ENCODE measurements around the gene FAM149B1.

DNA sequence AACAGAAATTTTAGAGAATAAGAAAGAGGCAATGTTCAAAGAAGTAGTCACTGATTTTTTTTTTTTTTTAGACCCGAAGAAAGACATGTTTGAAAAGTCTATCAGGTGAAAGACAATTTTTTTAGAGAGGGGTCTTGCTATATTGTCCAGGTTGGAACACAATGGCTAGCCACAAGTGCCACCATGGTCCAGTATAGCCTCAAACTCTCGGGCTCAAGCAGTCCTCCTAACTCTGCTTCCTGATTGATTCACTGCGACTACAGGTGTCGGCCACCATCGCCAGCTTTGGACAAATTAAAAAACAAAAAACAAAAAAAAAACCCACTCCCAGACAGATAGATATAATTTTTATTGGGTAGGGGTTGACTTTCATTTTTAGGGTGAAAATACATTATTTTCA is 22.3 kb downstream of the FAM149B1 start:
- TF ChIP-seq, protein P1, sequence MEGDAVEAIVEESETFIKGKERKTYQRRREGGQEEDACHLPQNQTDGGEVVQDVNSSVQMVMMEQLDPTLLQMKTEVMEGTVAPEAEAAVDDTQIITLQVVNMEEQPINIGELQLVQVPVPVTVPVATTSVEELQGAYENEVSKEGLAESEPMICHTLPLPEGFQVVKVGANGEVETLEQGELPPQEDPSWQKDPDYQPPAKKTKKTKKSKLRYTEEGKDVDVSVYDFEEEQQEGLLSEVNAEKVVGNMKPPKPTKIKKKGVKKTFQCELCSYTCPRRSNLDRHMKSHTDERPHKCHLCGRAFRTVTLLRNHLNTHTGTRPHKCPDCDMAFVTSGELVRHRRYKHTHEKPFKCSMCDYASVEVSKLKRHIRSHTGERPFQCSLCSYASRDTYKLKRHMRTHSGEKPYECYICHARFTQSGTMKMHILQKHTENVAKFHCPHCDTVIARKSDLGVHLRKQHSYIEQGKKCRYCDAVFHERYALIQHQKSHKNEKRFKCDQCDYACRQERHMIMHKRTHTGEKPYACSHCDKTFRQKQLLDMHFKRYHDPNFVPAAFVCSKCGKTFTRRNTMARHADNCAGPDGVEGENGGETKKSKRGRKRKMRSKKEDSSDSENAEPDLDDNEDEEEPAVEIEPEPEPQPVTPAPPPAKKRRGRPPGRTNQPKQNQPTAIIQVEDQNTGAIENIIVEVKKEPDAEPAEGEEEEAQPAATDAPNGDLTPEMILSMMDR (conservative IDR thresholded peaks at IDR 0.05) = no peak
- TF ChIP-seq ZFX (IDR thresholded peaks at IDR 0.05) = no peak
